H1 (cell line): ENCODE measurements around the gene TCTN3. TPM values are rescaled to one million over a fixed set of nuclear protein-coding genes. Genes with fewer than 3 reads are reported as not detected.
A peak's percentile ranks its signal among the peaks of the same experiment; 100 is the strongest.

Source experiments
- CTCF ChIA-PET: fragments of 300-600 bp; sonication (Branson Sonifier 250); formaldehyde crosslinking; loops from one replicate; lab custom pipeline; 2021; ENCODE audit not compliant: partially characterized antibody; lab: Charles Lee
- POLR2A ChIA-PET: fragments of 300-600 bp; sonication (Branson Sonifier 250); formaldehyde crosslinking; loops from one replicate; lab custom pipeline; 2021; ENCODE audit warnings: inconsistent platforms; ENCODE audit not compliant: partially characterized antibody; lab: Charles Lee
- DNase-seq, 2 experiments: peaks; one replicate each; pipeline versions ENCODE4 v3.0.0 to v3.0.0-alpha.2; 2010 to 2022; ENCODE audit warnings: low spot score in 2 of 2, low read depth in 1 of 2, mixed read lengths in 1 of 2
- FAIRE-seq: peaks from 2 replicates; lab custom pipeline; 2011; peaks lifted over from hg19 to GRCh38; lab: Jason Lieb, UNC
- H2AFZ ChIP-seq: 2 replicates; pipeline ENCODE4 v1.8.1; 2012; ENCODE audit warnings: low read length, inconsistent platforms
- H2AK5ac ChIP-seq: 2 replicates; pipeline ENCODE4 v1.6.1; 2013; ENCODE audit warnings: low read depth, low read length
- H2BK120ac ChIP-seq: replicated peaks from 2 replicates; pipeline ENCODE3; 2013; ENCODE audit warnings: low read depth, low read length, inconsistent platforms
- H2BK12ac ChIP-seq: 2 replicates; pipeline ENCODE4 v1.6.1; 2013; ENCODE audit warnings: low read depth, low read length
- H2BK15ac ChIP-seq: 2 replicates; pipeline ENCODE4 v1.6.1; 2013; ENCODE audit warnings: low read length
- H2BK20ac ChIP-seq: 2 replicates; pipeline ENCODE4 v1.6.1; 2013; ENCODE audit warnings: low read length
- H2BK5ac ChIP-seq: 2 replicates; pipeline ENCODE4 v1.6.1; 2013; ENCODE audit warnings: low read depth, low read length
- H3K14ac ChIP-seq: 2 replicates; pipeline ENCODE4 v1.6.1; 2013; ENCODE audit warnings: inconsistent platforms; ENCODE audit not compliant: insufficient read length
- H3K18ac ChIP-seq: 2 replicates; pipeline ENCODE4 v1.6.1; 2013; ENCODE audit warnings: low read length; ENCODE audit errors: extremely low read depth
- H3K23ac ChIP-seq: 2 replicates; pipeline ENCODE4 v1.6.1; 2013; ENCODE audit warnings: inconsistent platforms; ENCODE audit not compliant: insufficient read length
- H3K23me2 ChIP-seq: 2 replicates; pipeline ENCODE4 v1.6.1; 2013; ENCODE audit warnings: low read depth, low read length
- H3K27ac ChIP-seq: 2 replicates; pipeline ENCODE4 v1.6.1; 2011; ENCODE audit warnings: low read depth, low read length, inconsistent platforms
- H3K27me3 ChIP-seq, 4 experiments: replicated peaks in 1 of 4; 1 replicate in 1 of 4; 2 replicates in 3 of 4; pipeline versions ENCODE4 v1.6.1 to v1.8.1; 2011 to 2013; ENCODE audit warnings: low read length in 3 of 4, mild to moderate bottlenecking in 3 of 4, inconsistent platforms in 2 of 4, mixed read lengths in 2 of 4, moderate library complexity in 1 of 4; ENCODE audit not compliant: control insufficient read depth in 3 of 4, insufficient read depth in 3 of 4; ENCODE audit errors: extremely low read depth in 1 of 4
- H3K36me3 ChIP-seq, 4 experiments: 2 replicates each; pipeline versions ENCODE4 v1.6.1 to v1.8.1; 2011 to 2013; ENCODE audit warnings: mild to moderate bottlenecking in 4 of 4, low read length in 3 of 4, moderate library complexity in 2 of 4, control low read depth in 1 of 4, inconsistent platforms in 1 of 4; ENCODE audit not compliant: insufficient read depth in 4 of 4, control insufficient read depth in 2 of 4
- H3K4ac ChIP-seq: replicated peaks from 2 replicates; pipeline ENCODE3; 2013; ENCODE audit warnings: low read length, low read depth, mixed read lengths, inconsistent platforms; ENCODE audit not compliant: insufficient read length
- H3K4me1 ChIP-seq, 4 experiments: replicated peaks in 1 of 4; 1 replicate in 1 of 4; 2 replicates in 3 of 4; pipeline versions ENCODE4 v1.6.1 to v1.8.1; 2011 to 2013; ENCODE audit warnings: low read length in 3 of 4, inconsistent platforms in 2 of 4, mixed read lengths in 1 of 4; ENCODE audit not compliant: insufficient read depth in 4 of 4, control insufficient read depth in 3 of 4
- H3K4me2 ChIP-seq, 2 experiments: 2 replicates each; pipeline versions ENCODE4 v1.6.1 to v1.8.1; 2011 to 2013; ENCODE audit warnings: low read depth in 2 of 2, low read length in 2 of 2, control low read depth in 1 of 2, inconsistent platforms in 1 of 2, mild to moderate bottlenecking in 1 of 2; ENCODE audit not compliant: insufficient read depth in 1 of 2
- H3K4me3 ChIP-seq, 4 experiments: fragments of 200-600, 300-600 bp in 1 of 4; sonication (generic), shearing (Covaris generic), sonication (Bioruptor Twin) in 1 of 4; 2 replicates each; pipeline versions ENCODE4 v1.5.1 to v1.8.1; 2011 to 2016; ENCODE audit warnings: low read length in 4 of 4, low read depth in 3 of 4, control low read depth in 2 of 4, inconsistent platforms in 2 of 4, mild to moderate bottlenecking in 2 of 4, mixed read lengths in 1 of 4, moderate library complexity in 1 of 4; ENCODE audit not compliant: insufficient read depth in 2 of 4; ENCODE audit errors: extremely low read depth in 1 of 4
- H3K56ac ChIP-seq: replicated peaks from 2 replicates; pipeline ENCODE3; 2013; ENCODE audit warnings: low read depth, mild to moderate bottlenecking, mixed read lengths, low read length, inconsistent platforms; ENCODE audit not compliant: insufficient read length
- H3K79me1 ChIP-seq: 2 replicates; pipeline ENCODE4 v1.6.1; 2013; ENCODE audit warnings: low read depth, low read length, control low read depth
- H3K79me2 ChIP-seq, 2 experiments: 2 replicates each; pipeline versions ENCODE4 v1.6.1 to v1.8.1; 2012 to 2013; ENCODE audit warnings: low read length in 2 of 2, mild to moderate bottlenecking in 2 of 2, inconsistent platforms in 1 of 2; ENCODE audit not compliant: insufficient read depth in 2 of 2, control insufficient read depth in 1 of 2
- H3K9ac ChIP-seq, 4 experiments: replicated peaks in 1 of 4; 1 replicate in 1 of 4; 2 replicates in 3 of 4; pipeline versions ENCODE4 v1.6.1 to v1.8.1; 2011 to 2013; ENCODE audit warnings: low read depth in 3 of 4, low read length in 3 of 4, control low read depth in 2 of 4, mild to moderate bottlenecking in 2 of 4, moderate library complexity in 2 of 4, inconsistent platforms in 1 of 4; ENCODE audit errors: extremely low read depth in 1 of 4
- H3K9me3 ChIP-seq, 2 experiments: 2 replicates each; pipeline versions ENCODE4 v1.6.1 to v1.8.1; 2012 to 2013; ENCODE audit warnings: mild to moderate bottlenecking in 2 of 2, moderate library complexity in 2 of 2, control low read depth in 1 of 2, inconsistent platforms in 1 of 2, low read depth in 1 of 2, low read length in 1 of 2, mixed read lengths in 1 of 2; ENCODE audit not compliant: insufficient read depth in 2 of 2
- H4K20me1 ChIP-seq, 2 experiments: replicated peaks in 1 of 2; 2 replicates each; pipeline versions ENCODE3 to v1.8.1; 2011 to 2013; ENCODE audit warnings: inconsistent platforms in 2 of 2, low read length in 2 of 2, mild to moderate bottlenecking in 1 of 2; ENCODE audit not compliant: insufficient read depth in 2 of 2, control insufficient read depth in 1 of 2
- H4K5ac ChIP-seq: 2 replicates; pipeline ENCODE4 v1.6.1; 2013; ENCODE audit warnings: low read length, low read depth, mixed read lengths, inconsistent platforms; ENCODE audit not compliant: insufficient read length
- H4K8ac ChIP-seq: 2 replicates; pipeline ENCODE4 v1.8.0; 2013; ENCODE audit warnings: mild to moderate bottlenecking, moderate library complexity, low read length, inconsistent platforms; ENCODE audit not compliant: insufficient read depth; ENCODE audit errors: extremely low read depth
- H4K91ac ChIP-seq: replicated peaks from 2 replicates; pipeline ENCODE3; 2013; ENCODE audit warnings: low read length, mixed read lengths, inconsistent platforms; ENCODE audit not compliant: insufficient read length
- BRCA1 ChIP-seq: IDR thresholded peaks from 2 replicates; pipeline ENCODE4 v1.6.1; 2012; ENCODE audit warnings: low read depth, low read length, improper control_type of control experiment
- HDAC2 ChIP-seq, 2 experiments: fragments of 300-600 bp in 1 of 2; sonication (generic) in 1 of 2; IDR thresholded peaks; 2 replicates each; pipeline ENCODE4 v1.6.1; 2011 to 2012; ENCODE audit warnings: low read depth in 2 of 2, low read length in 2 of 2, mild to moderate bottlenecking in 2 of 2, moderate library complexity in 2 of 2, borderline replicate concordance in 1 of 2, inconsistent platforms in 1 of 2
- POLR2A ChIP-seq, 2 experiments: IDR thresholded peaks; 1 replicate in 1 of 2; 2 replicates in 1 of 2; pipeline ENCODE4 v1.6.1; 2011; ENCODE audit warnings: low read depth in 2 of 2, low read length in 2 of 2, mild to moderate bottlenecking in 2 of 2; ENCODE audit errors: control extremely low read depth in 1 of 2
- WGBS, 2 experiments: shearing (Covaris generic) in 1 of 2; methylation state at CpG; one replicate each; pipeline versions ENCODE4 v1.1.6 to v1.1.7; 2013 to 2015; ENCODE audit warnings: low lambda C conversion rate in 2 of 2, mixed read lengths in 2 of 2, inconsistent platforms in 1 of 2, low coverage in 1 of 2, missing lambda C conversion rate in 1 of 2; ENCODE audit not compliant: insufficient replicate concordance in 2 of 2, insufficient coverage in 1 of 2, insufficient read length in 1 of 2; ENCODE audit errors: extremely low coverage in 1 of 2, missing lambda C conversion rate in 1 of 2; 5-methylcytosine and 5-hydroxymethylcytosine counted together
- polyA plus RNA-seq, 7 experiments: library from polyadenylated mRNA; depleted of rRNA in 3 of 7; stranded (reverse) in 5 of 7; unstranded in 2 of 7; fragments of >200 nt in 5 of 7; fragments of 200-250 nt in 2 of 7; gene quantifications; 1 replicate in 5 of 7; 2 replicates in 1 of 7; 4 replicates in 1 of 7; pipeline versions ENCODE4 v1.2.1 to v1.2.3, GENCODE V29; 2011 to 2013; ENCODE audit warnings: missing spikeins in 2 of 7, mixed read lengths in 2 of 7
- total RNA-seq: library from RNA; stranded (reverse); fragmentation: NEBNext Ultra II Directional; extraction: Animal tissue kit (Norgen Biotek cat#: 25700); gene quantifications from 2 replicates; pipeline ENCODE4 v1.2.1, GENCODE V29; 2021

Gene TCTN3
- total and polyA plus RNA-seq, 2 of the 8 experiments (the other 6 are each of a cell fraction or from before 2014, with no cell fraction given), result 34.7 to 39.8 TPM

DNA sequence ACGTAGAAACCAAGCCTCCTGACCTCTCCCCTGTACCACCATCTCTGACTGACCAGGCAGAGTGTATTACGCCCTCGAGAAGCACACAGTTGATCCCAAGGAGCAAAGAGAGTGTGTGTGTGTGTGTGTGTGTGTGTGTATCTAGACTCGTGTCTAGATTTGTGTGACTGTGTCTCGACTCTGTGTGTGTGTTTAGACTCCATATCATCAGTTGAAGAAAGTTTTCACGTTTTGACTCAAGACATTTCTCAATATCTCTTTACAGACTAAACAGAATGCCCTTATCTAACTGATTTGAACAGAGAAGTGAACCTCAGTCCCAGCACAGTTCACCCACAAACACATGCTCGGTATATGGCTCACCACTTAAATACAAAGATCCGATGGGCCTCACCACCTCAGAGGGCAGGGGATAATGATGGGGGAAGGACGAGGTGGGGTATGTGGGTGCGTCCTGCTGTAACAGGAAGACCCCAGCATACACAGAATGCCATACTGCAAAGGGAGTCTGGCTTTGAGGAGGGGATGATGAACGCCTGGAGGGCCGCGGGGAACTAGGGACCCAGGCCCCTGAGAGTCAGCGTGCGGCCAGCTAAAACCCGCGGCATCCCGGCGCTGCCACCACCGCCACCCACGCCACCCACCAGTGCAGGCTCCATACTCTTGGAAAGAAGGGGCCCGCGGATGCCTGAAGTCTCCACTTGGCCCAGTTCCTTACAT, 38.0 kb downstream of the TCTN3 start:
- Histone ChIP-seq H3K4me3 (peak overlapping the region; percentile 78 to 92 (median 87)), H2BK5ac (no peak overlapping the region), H3K23me2 (peaks cover 7% of the 10 kb centered on the region), H2BK15ac (no peak overlapping the region), H3K79me1 (peaks cover 2% of the 10 kb centered on the region; the same call in 1 of the 2 replicates), H3K79me2 (peaks cover 0 to 29% of the 10 kb centered on the region in 2 experiments; a peak in 2 of 4 replicates), H4K91ac (no peak overlapping the region), H3K23ac (no peak overlapping the region), H2BK120ac (no peak overlapping the region), H3K27me3 (no peaks in the 10 kb centered on the region), H4K20me1 (no peaks in the 10 kb centered on the region), H2AFZ (peak overlapping the region; percentile 59; the same call in 1 of the 2 replicates), H4K5ac (no peak overlapping the region), H3K27ac (no peak overlapping the region), H3K9me3 (peaks cover 2 to 3% of the 10 kb centered on the region in 2 experiments; a peak in 2 of 4 replicates), H2BK12ac (no peak overlapping the region), H3K18ac (peak overlapping the region; percentile 28; the same call in 1 of the 2 replicates), H3K36me3 (peaks cover 3 to 18% (median 8%) of the 10 kb centered on the region in 4 experiments; a peak in 5 of 8 replicates), H3K56ac (no peak overlapping the region), H3K9ac (peak overlapping the region; percentile 72 to 83 (median 76)), H2BK20ac (no peak overlapping the region), H4K8ac (peak overlapping the region; percentile 94), H3K4ac (no peak overlapping the region), H3K14ac (no peak overlapping the region), H3K4me1 (peaks cover 0 to 5% (median 0%) of the 10 kb centered on the region in 4 experiments; a peak in 1 of 7 replicates), H2AK5ac (no peak overlapping the region), H3K4me2 (peak overlapping the region; percentile 74 to 92)
- WGBS, 2 experiments, result 14% methylated on average over 22 of the region's 23 CpGs; no CpG with 5 or more reads in 1 of the 2 experiments
- CTCF ChIA-PET, result interaction anchor here (0.7 to 2.0 kb wide), 3 partner anchors 38 to 852 kb away, joined by 3 to 5 read pairs (median 3); partner anchors contain the start of gene TCTN3
- FAIRE-seq (no peak), DNase-seq (no peak)
- TF ChIP-seq POLR2A (IDR thresholded peaks at IDR 0.05; ENCODE audit: control extremely low read depth in 1 of 2, low read depth in 2 of 2, low read length in 2 of 2) (0 out of 3 replicates have a peak, but pooled peaks of 1 of the 2 experiments have one; percentile 7), HDAC2 (IDR thresholded peaks at IDR 0.05; ENCODE audit: borderline replicate concordance in 1 of 2, low read depth in 2 of 2, low read length in 2 of 2) (0 out of 4 replicates have a peak, but pooled peaks of 1 of the 2 experiments have one; percentile 18), BRCA1 (no peak)
- POLR2A ChIA-PET, result interaction anchor here (0.7 to 2.7 kb wide), 4 partner anchors 9 to 22 kb away, joined by 3 to 8 read pairs (median 4); no protein-coding TSS in a partner anchor
